ENCODE data around the gene ZNF580.

The ZNF580 gene

DNA sequence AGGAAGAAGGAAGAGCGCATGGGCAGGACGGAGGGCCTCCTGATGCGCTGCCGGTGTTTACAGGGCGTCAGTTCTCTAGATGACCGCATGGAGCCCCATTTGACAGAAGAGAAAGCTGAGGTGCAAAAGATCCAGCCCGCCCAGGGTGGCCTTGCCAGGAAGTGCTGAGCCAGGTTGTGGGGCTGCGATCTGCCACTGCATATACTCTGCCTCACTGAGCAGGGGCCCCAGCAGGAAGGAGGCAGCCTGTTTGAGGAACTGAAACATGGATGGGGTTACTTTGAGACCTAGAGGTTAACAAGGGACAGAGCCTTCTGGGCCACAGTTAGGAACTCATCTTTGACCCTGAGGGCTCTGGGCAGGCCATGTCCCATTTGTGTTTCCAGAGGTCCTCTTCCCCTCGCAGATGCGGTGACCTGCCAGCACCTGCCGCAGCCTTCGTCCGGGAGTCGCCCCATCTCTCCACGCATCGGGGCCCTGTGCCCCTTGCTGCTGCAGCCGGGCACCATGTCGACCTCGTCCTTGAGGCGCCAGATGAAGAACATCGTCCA lies 37.4 kb downstream of the ZNF580 start:
- no peak for DNase-seq (ENCODE audit: low read depth)

DNA sequence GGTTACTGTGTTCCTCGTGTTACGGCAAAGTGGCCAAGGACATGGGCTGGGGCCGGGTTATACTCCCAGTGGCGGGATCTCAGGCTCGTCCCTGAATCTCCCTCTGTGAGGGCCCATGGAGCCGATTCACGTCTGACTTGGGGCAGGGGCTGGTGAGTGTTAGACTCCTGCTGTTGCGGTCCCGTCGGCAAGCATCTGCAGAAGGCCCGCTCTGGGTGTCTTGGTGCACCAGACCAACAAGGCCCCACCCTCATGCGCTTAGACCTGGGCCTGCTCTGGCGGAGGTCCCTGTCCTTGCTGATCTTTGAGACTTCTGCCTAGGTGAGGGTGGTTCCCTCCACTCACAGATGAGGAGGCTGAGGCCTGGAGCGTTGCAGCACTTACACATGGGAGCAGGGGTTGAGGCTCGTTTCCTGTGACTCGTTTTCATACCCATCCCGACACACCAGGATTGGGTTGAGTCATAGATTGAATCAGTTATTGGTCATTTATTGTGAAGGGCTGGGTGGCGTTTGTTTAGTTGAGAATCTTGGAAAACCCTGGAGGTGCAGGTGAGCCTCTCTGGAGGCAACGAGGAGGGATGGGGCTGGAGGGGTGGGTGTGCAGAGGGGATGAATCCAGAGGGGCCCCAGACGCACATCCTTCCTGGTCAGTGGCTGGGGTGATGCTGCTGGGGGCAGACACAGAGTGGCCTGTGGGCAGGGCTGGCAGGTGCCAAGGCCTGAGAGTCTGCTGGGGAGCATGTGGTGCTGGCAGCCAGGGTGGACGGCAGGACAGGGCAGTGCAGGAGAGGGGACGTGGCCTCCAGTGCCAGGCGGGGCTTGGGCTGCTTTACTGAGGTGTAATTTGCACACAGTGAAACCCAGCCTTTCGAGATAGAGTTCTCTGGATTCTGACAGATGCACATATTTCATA lies 38.8 kb downstream of the ZNF580 start:
- DNase-seq (ENCODE audit: low read depth), result no peak

DNA sequence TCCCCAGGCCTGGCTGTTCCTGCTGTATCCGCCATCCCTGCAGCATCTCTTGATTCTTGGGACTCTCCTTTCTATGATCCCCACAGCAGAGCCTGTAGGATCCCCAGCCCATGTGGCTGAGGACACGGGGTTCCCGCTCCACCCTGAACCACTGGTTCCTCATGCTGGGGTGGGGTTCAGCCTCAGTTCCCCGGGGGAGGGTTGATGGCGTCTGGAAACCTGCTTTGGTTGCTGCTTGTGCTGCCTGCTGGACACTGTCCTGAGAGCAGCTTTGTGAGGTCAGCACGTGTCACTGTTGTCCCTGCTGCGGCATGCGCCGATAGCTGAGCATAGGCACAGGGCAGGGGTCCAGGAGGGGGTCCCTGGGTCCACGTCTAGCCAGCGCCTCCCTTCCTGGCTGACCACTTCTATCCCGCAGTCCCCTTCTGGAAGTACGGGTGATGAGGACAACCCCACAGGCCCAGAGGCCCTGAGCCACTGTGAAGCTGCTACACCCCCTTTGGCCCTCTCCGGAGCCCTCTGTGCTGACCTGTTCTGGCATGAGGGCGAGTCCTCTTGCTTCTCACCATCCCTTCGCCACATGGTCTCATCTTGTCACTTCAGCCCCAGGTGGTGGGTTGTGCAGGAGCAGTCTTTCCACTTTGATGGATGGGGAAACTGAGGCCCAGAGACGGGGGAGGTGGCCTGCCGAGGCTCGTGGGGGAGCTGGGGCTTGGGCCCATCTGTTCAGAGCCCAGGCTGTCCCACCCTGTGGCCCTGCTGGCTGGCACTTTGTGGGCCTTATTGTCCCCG lies 39.7 kb downstream of the ZNF580 start:
- DNase-seq (ENCODE audit: low read depth), result no peak

DNA sequence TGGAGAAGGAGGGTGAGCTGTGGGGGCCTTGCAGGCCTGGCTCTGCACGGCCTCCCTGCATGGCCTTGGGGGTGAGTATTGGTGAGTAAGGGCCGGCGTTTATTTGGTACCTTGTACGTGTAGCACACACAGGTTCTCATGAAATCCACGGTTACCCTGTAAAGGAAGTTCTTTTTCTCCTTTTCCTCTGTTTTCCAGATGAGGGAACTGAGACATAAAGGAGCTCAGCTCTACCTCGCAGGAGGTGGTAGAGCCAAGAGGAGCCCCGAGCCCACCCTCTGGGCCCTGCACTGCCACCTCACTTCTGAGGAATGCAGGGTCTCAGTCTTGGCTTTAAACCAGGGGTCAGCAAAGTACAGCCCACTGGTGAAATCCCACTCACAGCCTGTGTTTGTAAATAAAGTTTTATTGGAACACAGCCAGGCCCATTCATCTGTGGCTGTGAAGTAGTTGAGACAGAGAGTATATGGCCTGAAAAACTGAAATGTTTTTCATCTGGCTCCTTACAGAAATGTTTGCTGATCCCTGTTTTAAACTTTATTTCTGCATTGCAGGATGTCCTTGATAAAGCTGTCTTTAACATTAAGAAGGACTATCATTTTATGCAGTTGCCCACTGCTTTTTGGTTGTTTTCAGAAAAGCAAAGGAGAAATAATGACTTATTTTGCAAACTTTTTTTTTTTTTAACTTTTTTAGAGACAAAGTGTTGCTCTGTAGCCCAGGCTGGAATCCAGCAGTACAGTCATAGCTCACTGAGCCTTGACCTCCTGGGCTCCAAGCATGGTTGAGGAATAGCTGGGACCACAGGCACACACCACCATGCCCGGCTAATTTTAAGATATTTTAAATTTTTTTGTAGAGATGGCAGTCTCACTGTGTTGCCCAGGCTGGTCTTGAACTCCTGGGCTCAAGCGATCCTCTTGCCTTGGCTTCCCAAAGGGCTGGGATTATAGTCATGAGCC lies 40.6 kb downstream of the ZNF580 start:
- no peak for DNase-seq (ENCODE audit: low read depth)

DNA sequence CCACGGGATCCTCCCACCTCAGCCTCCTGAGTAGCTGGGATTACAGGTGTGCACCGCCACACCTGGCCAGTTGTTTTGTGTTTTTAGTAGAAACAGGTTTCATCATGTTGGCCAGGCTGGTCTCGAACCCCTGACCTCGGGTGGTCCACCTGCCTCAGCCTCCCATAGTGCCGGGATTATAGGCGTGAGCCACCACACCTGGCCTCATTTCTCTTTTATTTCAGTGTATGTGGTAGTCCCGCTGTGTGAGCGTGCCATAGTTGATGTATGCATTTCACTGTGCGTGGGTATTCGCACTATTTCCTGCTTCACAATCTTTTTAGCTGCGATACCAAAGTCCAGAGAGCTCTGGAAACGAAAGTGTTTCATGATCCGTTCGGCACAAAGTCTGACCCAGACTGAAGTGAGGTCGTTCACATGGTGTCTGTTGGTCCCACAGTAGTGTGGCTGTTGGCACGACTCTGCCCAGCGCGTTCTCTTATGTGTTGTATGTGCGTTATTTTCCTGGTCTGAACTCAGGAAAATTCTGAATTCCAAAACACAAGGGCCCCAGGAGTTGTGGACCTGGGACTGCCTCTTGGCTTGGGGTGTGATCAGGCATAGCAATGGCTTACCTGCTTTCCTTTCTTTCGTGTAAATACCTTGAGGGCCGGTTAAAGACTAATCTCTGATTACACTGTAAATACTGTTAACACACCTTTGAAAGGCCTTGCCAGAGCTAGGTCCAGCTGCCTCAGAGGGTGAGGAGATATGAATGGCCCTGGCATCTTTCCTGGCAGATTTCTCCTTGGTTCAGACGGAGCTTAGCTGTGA lies 42.9 kb downstream of the ZNF580 start:
- no peak for DNase-seq (ENCODE audit: low read depth)

DNA sequence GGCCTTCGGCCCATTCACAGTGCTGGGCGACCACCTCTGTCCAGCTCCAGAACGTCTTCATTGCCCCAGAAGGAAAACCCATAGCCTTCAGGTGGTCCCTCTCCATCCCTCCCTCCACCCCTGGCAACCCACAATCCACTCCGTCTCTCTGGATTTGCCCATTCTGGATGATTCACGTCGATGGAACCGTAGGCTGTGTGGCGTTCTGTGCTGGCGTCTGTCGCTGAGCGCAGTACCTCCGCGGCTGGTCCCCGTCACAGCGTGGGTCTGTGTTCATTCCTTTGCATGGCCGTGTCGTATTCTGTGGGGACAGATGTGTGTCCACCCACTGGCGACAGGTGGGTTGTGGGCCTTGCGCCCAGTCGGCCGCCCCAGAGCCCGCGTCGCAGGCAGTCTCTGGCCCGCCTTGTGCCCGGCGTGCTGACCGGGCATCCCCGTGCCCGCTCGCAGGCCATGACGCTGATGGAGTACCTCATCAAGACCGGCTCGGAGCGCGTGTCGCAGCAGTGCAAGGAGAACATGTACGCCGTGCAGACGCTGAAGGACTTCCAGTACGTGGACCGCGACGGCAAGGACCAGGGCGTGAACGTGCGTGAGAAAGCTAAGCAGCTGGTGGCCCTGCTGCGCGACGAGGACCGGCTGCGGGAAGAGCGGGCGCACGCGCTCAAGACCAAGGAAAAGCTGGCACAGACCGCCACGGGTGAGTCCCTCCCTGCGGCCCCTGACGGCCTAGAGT lies 44.3 kb downstream of the ZNF580 start:
- no peak for DNase-seq (ENCODE audit: low read depth)

DNA sequence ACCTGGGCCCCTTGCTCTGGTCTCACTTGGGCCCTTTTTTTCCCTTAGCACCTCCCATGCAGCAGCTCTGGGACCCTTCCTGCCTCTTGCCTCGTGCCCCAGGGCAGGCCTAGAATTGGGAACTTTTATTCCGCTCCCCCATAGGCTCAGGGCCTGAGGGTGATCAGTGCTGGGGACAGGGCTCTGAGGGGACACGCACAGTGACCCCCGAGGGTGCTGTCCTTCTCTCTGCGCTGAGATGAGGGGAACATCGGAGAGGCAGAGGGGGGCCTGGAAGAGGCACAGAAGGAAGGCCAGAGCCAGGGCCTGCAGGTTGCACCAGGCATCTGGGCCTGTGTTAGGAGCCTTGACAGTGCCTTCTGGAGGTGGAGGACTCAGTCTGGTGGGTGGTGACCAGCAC lies 45.0 kb downstream of the ZNF580 start:
- no peak for DNase-seq (ENCODE audit: low read depth)

DNA sequence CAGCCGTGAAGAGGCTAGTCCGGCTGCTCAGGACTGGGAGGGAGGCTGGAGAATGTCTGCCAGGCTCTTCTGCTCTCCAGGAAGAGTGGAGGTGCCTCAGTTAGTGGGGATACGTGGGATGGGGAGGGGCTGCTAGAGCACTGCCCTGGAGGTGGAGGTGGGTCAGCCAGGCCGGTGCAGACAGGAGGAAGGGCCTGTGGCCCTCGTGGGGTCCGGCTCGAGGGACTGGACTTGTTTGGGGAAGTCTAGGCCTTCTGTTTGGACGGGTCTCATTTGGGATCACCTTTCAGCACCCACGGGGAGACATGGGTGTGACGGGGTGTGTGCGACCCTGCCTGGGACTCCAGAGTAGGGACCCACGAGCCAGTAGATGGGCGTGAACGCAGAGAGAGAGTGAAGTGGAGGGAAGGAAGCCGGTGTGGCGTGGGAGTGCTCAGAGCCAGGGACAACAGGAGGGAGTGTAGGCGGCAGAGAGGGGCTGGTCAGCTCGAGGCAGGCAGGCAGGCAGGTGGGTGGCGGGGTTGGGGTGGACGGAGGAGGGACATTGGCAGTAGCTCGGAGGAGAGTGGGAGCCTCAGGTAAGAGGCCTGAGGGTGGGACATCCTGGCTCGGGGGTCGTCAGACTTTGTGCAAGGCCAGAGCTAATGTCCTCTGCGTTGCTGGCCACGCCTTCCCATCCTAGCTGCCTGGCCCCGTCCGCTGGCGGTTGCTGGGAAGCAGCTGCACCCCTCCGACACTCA lies 45.7 kb downstream of the ZNF580 start:
- no peak for DNase-seq (ENCODE audit: low read depth)

DNA sequence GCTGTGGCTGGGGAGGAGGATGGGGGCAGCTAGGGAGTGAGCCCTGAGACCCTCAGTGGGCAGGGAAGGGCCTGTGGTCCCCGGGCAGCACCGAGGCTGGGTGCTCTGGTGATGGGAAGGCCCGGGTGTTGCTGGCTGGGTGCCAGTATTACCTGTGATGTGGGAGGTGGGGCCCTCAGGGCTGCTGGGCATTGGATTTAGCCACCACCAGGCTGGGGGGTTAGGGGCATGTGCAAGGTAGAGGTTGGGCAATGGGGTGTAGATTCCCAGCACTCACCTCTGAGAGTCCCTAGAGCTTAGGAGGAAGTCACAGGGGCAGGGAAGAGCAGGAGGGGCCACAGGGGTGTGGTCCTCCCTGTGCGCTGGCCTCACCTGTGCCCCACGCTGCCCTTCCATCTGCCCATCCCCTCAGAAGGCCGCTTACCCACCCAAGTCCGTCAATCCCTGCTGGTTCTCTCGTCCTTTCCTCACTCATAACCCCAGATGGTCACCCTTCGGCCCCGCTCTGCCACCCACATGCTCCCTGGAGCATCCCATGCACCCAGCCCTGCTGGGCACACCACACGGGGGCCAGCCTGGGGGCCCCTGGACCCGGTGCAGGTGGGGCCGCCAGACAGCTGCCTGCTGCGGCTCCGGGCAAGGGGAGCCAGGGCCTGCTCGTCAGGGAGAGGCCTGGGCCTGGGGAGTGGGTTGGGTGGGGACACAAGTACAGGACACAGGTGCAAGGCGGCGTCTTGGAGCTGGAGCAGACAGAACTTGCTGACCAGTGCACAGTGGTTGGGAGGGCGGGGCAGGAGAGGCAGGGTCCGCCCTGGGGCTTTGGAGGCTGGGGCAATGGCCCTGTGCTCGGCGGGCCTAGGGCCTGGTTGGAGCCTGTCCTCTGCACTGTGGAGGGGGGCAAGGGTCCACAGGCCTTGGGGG lies 46.7 kb downstream of the ZNF580 start:
- no peak for DNase-seq (ENCODE audit: low read depth)

DNA sequence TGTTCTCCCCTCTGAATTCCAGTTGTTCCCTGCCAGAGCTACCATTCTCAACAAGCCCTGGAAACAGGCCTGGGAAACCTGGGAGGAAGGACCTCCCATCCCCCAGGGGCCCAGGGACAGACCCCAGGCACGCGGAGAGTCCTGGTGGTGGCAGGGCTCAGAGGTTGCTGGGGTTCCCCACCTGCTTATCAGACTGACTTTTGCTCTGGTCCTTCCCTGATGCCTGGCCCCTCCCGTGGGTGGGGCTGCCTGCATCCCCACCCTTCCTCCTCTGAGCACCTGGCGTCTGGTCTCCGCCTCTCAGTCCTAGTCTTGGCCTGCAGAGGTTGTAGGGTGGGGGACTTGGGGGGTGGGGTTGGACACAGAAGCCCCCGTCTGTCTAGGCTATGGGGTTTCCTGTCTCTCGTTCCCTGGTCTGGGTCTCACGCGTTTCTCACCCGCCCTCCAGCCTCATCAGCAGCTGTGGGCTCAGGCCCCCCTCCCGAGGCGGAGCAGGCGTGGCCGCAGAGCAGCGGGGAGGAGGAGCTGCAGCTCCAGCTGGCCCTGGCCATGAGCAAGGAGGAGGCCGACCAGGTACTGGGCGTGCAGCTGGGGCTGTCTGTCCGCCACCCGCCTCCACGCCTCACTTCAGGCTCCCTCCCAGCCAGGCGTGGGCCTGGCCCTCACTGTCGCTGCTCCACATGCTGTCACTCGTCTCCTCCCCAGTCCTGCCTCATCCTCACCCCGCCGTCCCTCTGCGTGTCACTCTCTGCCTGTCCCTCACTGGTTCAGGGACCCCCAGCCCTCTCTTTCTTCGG lies 47.8 kb downstream of the ZNF580 start:
- no peak for DNase-seq (ENCODE audit: low read depth)

DNA sequence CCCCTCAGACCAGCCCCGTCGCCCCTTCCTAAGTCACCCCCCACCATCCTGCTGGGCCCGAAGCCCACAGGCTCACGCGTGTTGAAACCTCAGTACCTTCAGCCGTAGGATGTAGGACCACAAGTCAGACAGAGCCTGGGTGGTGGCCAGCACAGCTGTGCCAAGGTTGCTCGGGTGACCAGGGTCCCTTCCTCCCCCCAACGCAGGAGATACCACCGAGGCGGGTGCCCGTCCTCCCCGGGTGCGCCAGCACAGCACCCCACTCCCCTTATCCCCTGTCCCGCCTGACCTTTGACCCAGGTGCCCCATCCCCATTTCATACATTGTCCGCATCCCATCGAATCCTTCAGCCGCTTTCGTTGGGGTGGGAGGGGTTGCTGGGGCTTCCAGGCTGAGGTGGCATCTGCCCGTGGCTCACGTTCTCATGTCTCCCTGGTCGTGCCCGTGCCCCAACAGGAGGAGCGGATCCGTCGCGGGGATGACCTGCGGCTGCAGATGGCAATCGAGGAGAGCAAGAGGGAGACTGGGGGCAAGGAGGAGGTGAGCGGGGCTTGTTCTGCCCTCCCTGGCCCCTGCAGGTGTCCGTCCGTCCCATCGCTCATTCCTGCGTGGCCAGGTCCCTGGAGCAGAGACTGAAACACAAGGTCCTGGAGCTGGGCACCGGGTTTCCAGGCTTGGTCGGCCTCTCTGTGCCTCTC lies 48.8 kb downstream of the ZNF580 start:
- DNase-seq (ENCODE audit: low read depth), result no peak

DNA sequence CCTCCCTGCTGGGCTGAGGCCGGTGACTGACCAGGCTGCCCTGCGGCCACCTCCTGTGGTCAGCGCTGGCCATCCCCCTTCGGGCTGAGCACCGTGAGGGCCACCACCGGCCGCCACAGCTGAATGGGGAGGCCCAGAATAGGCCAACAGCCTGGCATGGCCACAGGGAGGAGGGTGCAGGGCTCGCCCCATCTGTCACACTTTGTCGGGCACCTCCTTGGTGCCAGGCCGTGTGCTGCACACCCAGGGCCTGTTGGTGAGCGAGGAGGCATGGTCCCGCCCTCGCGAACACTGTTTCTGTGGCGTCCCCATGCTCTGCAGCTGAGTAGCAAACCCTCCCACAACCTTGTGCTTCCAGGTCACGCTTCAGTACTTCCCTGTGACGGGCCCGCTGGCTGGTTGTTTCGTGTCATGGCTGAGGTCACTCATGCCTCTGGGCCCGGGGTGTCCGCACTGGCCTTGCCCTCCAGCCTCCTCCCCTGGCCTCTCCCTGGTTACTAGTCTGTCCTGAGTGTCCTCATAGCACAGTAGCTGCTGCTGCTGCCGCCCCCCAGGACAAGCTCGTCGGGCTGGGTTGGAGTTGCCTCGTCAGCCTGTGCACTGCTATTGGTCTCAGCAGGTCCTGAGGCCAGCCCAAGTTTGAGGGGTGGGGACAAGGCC lies 49.4 kb downstream of the ZNF580 start:
- DNase-seq (ENCODE audit: low read depth), result no peak

DNA sequence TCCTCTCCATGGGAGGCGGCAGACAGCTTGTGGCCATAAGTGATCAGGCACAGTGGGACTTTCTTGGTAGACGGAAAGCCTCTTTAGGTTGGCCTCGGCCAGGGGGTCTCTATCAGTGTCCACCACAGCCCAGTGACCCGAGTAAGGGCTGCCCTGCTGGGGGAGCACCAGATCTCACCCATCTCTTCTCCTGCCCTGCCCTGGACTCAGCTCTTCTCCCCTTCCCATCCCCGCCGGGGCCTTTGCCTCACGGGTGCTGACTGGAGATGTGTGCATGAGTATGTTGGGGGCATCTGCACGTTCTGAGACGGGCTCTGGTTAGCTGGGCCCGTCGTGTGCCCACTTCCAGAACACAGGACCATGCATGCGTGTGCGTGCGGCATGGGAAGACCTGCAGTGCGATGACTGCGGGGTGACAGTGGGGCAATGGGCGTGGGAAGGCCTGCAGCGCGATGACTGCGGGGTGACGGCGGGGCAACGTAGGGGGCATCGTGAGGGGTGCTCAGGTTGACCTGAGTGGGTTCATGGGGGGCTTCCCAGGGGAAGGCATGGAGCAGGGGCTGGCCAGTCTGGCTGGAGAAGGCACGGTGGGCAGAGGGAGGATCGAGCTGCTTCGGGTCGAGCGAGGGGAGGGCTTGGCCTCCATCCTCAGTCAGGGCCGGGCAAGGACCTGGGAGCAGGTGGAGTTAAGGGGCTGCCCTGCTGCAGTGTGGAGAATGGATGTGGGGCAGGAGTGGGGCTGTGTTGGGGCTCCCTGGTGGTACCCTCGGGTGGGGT lies 50.2 kb downstream of the ZNF580 start:
- no peak for DNase-seq (ENCODE audit: low read depth)

DNA sequence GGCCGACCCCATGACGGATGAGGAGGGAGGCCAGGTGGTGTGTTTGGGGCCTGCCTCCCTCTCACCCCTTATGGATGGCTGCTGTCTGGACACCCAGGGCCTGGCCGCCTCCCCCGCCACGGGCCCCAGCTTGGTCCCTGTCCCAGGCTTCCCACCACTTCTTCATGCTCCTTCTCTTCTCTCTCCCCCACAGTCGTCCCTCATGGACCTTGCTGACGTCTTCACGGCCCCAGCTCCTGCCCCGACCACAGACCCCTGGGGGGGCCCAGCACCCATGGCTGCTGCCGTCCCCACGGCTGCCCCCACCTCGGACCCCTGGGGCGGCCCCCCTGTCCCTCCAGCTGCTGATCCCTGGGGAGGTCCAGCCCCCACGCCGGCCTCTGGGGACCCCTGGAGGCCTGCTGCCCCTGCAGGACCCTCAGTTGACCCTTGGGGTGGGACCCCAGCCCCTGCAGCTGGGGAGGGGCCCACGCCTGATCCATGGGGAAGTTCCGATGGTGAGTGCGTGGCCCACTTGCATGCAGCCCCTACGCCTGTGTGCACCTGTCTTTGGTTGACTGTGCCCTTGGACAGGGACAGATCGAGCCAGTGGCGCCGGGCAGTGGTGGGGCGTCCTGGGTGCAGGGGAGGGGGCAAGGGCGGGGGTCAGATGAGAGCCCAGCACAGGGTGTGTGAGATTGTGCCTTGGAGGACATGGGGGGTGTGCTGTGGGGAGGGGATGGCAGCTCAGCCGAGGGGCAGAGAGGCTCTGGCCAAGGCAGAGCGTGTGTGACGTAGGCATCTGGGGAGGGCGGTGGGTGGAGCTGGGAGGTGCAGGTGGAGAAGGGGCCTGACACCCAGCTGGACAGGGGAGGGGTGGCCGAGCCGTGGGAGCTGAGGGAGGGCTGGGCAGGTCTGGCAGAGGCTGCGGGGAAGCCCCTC lies 51.0 kb downstream of the ZNF580 start:
- no peak for DNase-seq (ENCODE audit: low read depth)
